ENCODE measurements around the gene MIA2. TPM values are rescaled to one million over a fixed set of nuclear protein-coding genes. Genes with fewer than 3 reads are reported as not detected.

MIA2 gene
- total and polyA plus RNA-seq, 2 experiments from 2014 or later, result 9.5 to 10.9 TPM

DNA sequence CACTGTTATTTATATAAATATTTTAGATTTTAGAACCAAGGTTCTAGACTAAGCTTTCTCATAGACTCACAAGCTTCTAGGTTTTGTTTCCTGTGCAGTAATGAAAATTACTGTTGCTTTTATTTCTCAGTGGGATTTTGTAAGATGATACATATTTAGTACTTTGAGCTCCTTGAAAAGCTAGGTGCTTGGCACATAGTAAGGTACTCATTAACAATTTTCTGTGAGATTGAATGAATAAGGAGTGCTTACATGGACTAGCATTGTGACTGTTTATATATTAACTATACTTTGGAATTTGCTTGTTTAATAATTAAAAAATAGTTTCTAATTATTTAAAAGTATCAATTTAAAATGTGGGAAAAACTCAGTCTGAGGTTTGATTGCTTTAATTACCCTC is 85.7 kb downstream of the MIA2 start:
- Histone ChIP-seq H3K36me3 (ENCODE audit: insufficient read depth) (no peaks in the 10 kb centered on the region), H2AFZ (no peak overlapping the region), H3K9me2 (ENCODE audit: insufficient read depth) (no peaks in the 10 kb centered on the region), H3F3A (replicated peaks; ENCODE audit: low read depth) (no peaks in the 10 kb centered on the region), H3K27ac (ENCODE audit: low read depth) (no peak overlapping the region), H3K4me1 (ENCODE audit: insufficient read depth) (no peaks in the 10 kb centered on the region), H3K4me3 (no peak overlapping the region), H3K27me3 (ENCODE audit: insufficient read depth) (no peaks in the 10 kb centered on the region), H4K20me1 (replicated peaks; ENCODE audit: insufficient read depth) (no peaks in the 10 kb centered on the region), H3K79me2 (replicated peaks; ENCODE audit: insufficient read depth) (no peaks in the 10 kb centered on the region), H3K4me2 (no peak overlapping the region)
- Mint-ChIP-seq H3K4me3 (no peak overlapping the region), H3K9me3 (no peaks in the 10 kb centered on the region), H3K36me3 (ENCODE audit: low read depth) (peaks cover 2% of the 10 kb centered on the region; the same call in 1 of the 3 replicates), H3K27ac (no peak overlapping the region), H3K4me1 (no peaks in the 10 kb centered on the region), H3K27me3 (ENCODE audit: insufficient read depth, low read depth, poor library complexity) (no peaks in the 10 kb centered on the region)
- DNase-seq (ENCODE audit: low spot score), result no peak
- TF ChIP-seq, protein P1, sequence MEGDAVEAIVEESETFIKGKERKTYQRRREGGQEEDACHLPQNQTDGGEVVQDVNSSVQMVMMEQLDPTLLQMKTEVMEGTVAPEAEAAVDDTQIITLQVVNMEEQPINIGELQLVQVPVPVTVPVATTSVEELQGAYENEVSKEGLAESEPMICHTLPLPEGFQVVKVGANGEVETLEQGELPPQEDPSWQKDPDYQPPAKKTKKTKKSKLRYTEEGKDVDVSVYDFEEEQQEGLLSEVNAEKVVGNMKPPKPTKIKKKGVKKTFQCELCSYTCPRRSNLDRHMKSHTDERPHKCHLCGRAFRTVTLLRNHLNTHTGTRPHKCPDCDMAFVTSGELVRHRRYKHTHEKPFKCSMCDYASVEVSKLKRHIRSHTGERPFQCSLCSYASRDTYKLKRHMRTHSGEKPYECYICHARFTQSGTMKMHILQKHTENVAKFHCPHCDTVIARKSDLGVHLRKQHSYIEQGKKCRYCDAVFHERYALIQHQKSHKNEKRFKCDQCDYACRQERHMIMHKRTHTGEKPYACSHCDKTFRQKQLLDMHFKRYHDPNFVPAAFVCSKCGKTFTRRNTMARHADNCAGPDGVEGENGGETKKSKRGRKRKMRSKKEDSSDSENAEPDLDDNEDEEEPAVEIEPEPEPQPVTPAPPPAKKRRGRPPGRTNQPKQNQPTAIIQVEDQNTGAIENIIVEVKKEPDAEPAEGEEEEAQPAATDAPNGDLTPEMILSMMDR (conservative IDR thresholded peaks at IDR 0.05; ENCODE audit: low read depth in 2 of 2), result no peak
- no peak for TF ChIP-seq NANOG (IDR thresholded peaks at IDR 0.05; ENCODE audit: borderline replicate concordance)
- no peak for TF ChIP-seq EZH2phosphoT487 (IDR thresholded peaks at IDR 0.05; ENCODE audit: unreplicated experiment)
- TF ChIP-seq STAT1 (IDR thresholded peaks at IDR 0.05; ENCODE audit: unreplicated experiment), result no peak
- no peak for TF ChIP-seq JUNB (IDR thresholded peaks at IDR 0.05; ENCODE audit: unreplicated experiment)
- TF ChIP-seq, protein P2, sequence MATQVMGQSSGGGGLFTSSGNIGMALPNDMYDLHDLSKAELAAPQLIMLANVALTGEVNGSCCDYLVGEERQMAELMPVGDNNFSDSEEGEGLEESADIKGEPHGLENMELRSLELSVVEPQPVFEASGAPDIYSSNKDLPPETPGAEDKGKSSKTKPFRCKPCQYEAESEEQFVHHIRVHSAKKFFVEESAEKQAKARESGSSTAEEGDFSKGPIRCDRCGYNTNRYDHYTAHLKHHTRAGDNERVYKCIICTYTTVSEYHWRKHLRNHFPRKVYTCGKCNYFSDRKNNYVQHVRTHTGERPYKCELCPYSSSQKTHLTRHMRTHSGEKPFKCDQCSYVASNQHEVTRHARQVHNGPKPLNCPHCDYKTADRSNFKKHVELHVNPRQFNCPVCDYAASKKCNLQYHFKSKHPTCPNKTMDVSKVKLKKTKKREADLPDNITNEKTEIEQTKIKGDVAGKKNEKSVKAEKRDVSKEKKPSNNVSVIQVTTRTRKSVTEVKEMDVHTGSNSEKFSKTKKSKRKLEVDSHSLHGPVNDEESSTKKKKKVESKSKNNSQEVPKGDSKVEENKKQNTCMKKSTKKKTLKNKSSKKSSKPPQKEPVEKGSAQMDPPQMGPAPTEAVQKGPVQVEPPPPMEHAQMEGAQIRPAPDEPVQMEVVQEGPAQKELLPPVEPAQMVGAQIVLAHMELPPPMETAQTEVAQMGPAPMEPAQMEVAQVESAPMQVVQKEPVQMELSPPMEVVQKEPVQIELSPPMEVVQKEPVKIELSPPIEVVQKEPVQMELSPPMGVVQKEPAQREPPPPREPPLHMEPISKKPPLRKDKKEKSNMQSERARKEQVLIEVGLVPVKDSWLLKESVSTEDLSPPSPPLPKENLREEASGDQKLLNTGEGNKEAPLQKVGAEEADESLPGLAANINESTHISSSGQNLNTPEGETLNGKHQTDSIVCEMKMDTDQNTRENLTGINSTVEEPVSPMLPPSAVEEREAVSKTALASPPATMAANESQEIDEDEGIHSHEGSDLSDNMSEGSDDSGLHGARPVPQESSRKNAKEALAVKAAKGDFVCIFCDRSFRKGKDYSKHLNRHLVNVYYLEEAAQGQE (IDR thresholded peaks at IDR 0.05; ENCODE audit: unreplicated experiment), result no peak
- TF ChIP-seq EZH2 (IDR thresholded peaks at IDR 0.05; ENCODE audit: low read depth, unreplicated experiment), result no peak
- ATAC-seq, result no peak

DNA sequence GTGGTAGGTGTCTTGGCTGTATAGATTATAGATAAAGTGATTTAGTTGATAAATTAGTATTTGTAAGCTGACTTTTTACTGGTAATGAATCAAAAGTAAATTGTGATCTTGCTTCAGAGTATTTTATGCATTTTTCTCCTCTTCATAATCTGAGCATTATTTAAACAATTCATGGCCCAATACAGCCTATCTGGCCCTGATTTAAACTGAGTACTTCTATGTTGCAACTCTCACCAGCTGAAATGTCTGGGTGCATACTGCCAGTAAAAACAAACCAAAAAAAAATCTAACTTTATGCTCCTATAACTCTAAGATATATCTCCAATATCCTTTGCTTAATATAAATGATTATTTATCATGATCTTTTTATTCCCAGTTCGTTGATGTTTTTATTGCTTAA is 86.6 kb downstream of the MIA2 start:
- H3K27me3 ChIP-seq (ENCODE audit: insufficient read depth), result no peaks in the 10 kb centered on the region
- Mint-ChIP-seq H3K4me3 (no peak overlapping the region), H3K9me3 (no peaks in the 10 kb centered on the region), H3K27me3 (ENCODE audit: insufficient read depth, low read depth, poor library complexity) (no peaks in the 10 kb centered on the region), H3K27ac (no peak overlapping the region), H3K36me3 (ENCODE audit: low read depth) (peaks cover 2% of the 10 kb centered on the region; the same call in 1 of the 3 replicates), H3K4me1 (no peaks in the 10 kb centered on the region)
- no peaks in the 10 kb centered on the region for H3K4me1 ChIP-seq (ENCODE audit: insufficient read depth)
- H3K9me2 ChIP-seq (ENCODE audit: insufficient read depth), result no peaks in the 10 kb centered on the region
- H3F3A ChIP-seq (replicated peaks; ENCODE audit: low read depth), result no peaks in the 10 kb centered on the region
- ATAC-seq (no peak), DNase-seq (ENCODE audit: low spot score) (no peak)
- no peaks in the 10 kb centered on the region for H3K36me3 ChIP-seq (ENCODE audit: insufficient read depth)
- no peak overlapping the region for H2AFZ ChIP-seq
- no peak overlapping the region for H3K4me3 ChIP-seq
- no peaks in the 10 kb centered on the region for H3K79me2 ChIP-seq (replicated peaks; ENCODE audit: insufficient read depth)
- H3K4me2 ChIP-seq, result no peak overlapping the region
- H3K27ac ChIP-seq (ENCODE audit: low read depth), result no peak overlapping the region
- TF ChIP-seq, protein P3, sequence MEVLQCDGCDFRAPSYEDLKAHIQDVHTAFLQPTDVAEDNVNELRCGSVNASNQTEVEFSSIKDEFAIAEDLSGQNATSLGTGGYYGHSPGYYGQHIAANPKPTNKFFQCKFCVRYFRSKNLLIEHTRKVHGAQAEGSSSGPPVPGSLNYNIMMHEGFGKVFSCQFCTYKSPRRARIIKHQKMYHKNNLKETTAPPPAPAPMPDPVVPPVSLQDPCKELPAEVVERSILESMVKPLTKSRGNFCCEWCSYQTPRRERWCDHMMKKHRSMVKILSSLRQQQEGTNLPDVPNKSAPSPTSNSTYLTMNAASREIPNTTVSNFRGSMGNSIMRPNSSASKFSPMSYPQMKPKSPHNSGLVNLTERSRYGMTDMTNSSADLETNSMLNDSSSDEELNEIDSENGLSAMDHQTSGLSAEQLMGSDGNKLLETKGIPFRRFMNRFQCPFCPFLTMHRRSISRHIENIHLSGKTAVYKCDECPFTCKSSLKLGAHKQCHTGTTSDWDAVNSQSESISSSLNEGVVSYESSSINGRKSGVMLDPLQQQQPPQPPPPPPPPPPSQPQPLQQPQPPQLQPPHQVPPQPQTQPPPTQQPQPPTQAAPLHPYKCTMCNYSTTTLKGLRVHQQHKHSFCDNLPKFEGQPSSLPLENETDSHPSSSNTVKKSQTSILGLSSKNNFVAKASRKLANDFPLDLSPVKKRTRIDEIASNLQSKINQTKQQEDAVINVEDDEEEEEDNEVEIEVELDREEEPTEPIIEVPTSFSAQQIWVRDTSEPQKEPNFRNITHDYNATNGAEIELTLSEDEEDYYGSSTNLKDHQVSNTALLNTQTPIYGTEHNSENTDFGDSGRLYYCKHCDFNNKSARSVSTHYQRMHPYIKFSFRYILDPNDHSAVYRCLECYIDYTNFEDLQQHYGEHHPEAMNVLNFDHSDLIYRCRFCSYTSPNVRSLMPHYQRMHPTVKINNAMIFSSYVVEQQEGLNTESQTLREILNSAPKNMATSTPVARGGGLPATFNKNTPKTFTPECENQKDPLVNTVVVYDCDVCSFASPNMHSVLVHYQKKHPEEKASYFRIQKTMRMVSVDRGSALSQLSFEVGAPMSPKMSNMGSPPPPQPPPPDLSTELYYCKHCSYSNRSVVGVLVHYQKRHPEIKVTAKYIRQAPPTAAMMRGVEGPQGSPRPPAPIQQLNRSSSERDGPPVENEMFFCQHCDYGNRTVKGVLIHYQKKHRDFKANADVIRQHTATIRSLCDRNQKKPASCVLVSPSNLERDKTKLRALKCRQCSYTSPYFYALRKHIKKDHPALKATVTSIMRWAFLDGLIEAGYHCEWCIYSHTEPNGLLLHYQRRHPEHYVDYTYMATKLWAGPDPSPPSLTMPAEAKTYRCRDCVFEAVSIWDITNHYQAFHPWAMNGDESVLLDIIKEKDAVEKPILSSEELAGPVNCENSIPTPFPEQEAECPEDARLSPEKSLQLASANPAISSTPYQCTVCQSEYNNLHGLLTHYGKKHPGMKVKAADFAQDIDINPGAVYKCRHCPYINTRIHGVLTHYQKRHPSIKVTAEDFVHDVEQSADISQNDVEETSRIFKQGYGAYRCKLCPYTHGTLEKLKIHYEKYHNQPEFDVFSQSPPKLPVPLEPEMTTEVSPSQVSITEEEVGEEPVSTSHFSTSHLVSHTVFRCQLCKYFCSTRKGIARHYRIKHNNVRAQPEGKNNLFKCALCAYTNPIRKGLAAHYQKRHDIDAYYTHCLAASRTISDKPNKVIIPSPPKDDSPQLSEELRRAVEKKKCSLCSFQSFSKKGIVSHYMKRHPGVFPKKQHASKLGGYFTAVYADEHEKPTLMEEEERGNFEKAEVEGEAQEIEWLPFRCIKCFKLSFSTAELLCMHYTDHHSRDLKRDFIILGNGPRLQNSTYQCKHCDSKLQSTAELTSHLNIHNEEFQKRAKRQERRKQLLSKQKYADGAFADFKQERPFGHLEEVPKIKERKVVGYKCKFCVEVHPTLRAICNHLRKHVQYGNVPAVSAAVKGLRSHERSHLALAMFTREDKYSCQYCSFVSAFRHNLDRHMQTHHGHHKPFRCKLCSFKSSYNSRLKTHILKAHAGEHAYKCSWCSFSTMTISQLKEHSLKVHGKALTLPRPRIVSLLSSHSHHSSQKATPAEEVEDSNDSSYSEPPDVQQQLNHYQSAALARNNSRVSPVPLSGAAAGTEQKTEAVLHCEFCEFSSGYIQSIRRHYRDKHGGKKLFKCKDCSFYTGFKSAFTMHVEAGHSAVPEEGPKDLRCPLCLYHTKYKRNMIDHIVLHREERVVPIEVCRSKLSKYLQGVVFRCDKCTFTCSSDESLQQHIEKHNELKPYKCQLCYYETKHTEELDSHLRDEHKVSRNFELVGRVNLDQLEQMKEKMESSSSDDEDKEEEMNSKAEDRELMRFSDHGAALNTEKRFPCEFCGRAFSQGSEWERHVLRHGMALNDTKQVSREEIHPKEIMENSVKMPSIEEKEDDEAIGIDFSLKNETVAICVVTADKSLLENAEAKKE (CRISPR knock-in tag; IDR thresholded peaks at IDR 0.05), result no peak
- TF ChIP-seq POLR2AphosphoS5 (IDR thresholded peaks at IDR 0.05; ENCODE audit: low read depth), result no peak
- H4K20me1 ChIP-seq (replicated peaks; ENCODE audit: insufficient read depth), result no peaks in the 10 kb centered on the region
